IMR-90 (cell line): ENCODE measurements around the gene DBI.

Experiments
- BHLHE40 ChIP-seq: fragments of 150-350 bp; IDR thresholded peaks from 2 replicates; pipeline ENCODE4 v1.6.1; 2016; ENCODE audit warnings: mild to moderate bottlenecking, low read depth, low read length
- CEBPB ChIP-seq: IDR thresholded peaks from 2 replicates; pipeline ENCODE4 v1.6.1; 2012; ENCODE audit warnings: low read depth, low read length, improper control_type of control experiment
- CTCF ChIP-seq: conservative IDR thresholded peaks from 2 replicates; pipeline ENCODE4 v1.5.1; 2012; ENCODE audit warnings: mild to moderate bottlenecking, low read depth, low read length, improper control_type of control experiment
- ELK1 ChIP-seq: fragments of 150-350 bp; IDR thresholded peaks from 2 replicates; pipeline ENCODE4 v1.6.1; 2016; ENCODE audit warnings: low read depth, mild to moderate bottlenecking, low read length, moderate library complexity, borderline replicate concordance
- MAFK ChIP-seq: IDR thresholded peaks from 2 replicates; pipeline ENCODE4 v1.6.1; 2012; ENCODE audit warnings: low read depth, low read length, improper control_type of control experiment
- MAZ ChIP-seq: IDR thresholded peaks from 2 replicates; pipeline ENCODE4 v1.6.1; 2012; ENCODE audit warnings: low read depth, mild to moderate bottlenecking, low read length, improper control_type of control experiment, moderate library complexity, borderline replicate concordance
- MXI1 ChIP-seq: IDR thresholded peaks from 2 replicates; pipeline ENCODE4 v1.6.1; 2012; ENCODE audit warnings: low read depth, mild to moderate bottlenecking, low read length, moderate library complexity, borderline replicate concordance
- NFE2L2 ChIP-seq: fragments of 150-350 bp; IDR thresholded peaks from 2 replicates; pipeline ENCODE4 v1.6.1; 2016; ENCODE audit warnings: low read depth, mild to moderate bottlenecking, low read length
- POLR2A ChIP-seq: IDR thresholded peaks from 2 replicates; pipeline ENCODE4 v1.6.1; 2012; ENCODE audit warnings: mild to moderate bottlenecking, low read depth, low read length
- RAD21 ChIP-seq: IDR thresholded peaks from 2 replicates; pipeline ENCODE4 v1.6.1; 2012; ENCODE audit warnings: low read length, improper control_type of control experiment
- RCOR1 ChIP-seq: IDR thresholded peaks from 2 replicates; pipeline ENCODE4 v1.6.1; 2012; ENCODE audit warnings: mild to moderate bottlenecking, low read length, improper control_type of control experiment; ENCODE audit not compliant: insufficient replicate concordance
- RFX5 ChIP-seq: IDR thresholded peaks from 2 replicates; pipeline ENCODE4 v1.8.0; 2012; ENCODE audit warnings: low read depth, mild to moderate bottlenecking, low read length, moderate library complexity
- SMC3 ChIP-seq: fragments of 150-350 bp; IDR thresholded peaks from 2 replicates; pipeline ENCODE4 v1.6.1; 2016; ENCODE audit warnings: low read depth, mild to moderate bottlenecking, antibody characterized with exemption, low read length, moderate library complexity
- USF2 ChIP-seq: fragments of 150-350 bp; IDR thresholded peaks from 2 replicates; pipeline ENCODE4 v1.6.1; 2017; ENCODE audit warnings: mild to moderate bottlenecking, antibody characterized with exemption, low read length, low read depth

- no peak for TF ChIP-seq POLR2A
- TF ChIP-seq RFX5, result no peak
- TF ChIP-seq CTCF, result no peak
- TF ChIP-seq BHLHE40, result no peak
- TF ChIP-seq USF2, result no peak
- no peak for TF ChIP-seq ELK1
- no peak for TF ChIP-seq NFE2L2
- TF ChIP-seq SMC3, result no peak
- TF ChIP-seq RCOR1, result no peak
- TF ChIP-seq MAZ, result no peak
- no peak for TF ChIP-seq RAD21
- no peak for TF ChIP-seq MXI1
- TF ChIP-seq MAFK, result no peak
- no peak for TF ChIP-seq CEBPB
These were observed 10.0 kb downstream of the DBI start for GRCh38 chr2:119376810-119377209.
